ENCODE results near the gene RUNX3. TPM values are rescaled to one million over a fixed set of nuclear protein-coding genes. Genes with fewer than 3 reads are reported as not detected.

RUNX3 gene
- total RNA-seq, 1 donor from 2014 or later, result not detected

DNA sequence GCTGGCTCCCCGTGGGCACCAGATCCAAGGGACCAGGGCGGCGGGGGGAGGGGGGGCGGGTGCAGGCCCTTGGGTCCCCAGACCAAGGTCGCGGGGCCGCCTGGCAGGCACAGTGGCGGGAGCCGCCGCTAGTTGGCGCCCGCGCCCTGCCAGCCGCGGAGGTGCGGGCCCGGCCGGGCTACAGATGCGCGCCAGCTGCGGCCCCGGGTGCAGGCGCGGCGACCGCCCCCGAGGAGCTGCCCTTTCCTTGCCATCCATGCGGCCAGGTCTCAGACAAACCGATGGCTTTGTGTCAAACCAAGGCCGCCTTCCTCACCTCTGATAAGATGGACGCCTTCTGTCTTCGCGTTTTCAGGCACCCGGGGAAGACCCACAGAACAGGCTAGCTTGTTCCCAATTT, 2.2 kb upstream of the RUNX3 start:
- H3K4me1 Mint-ChIP-seq (ENCODE audit: unreplicated experiment), result peaks cover 22% of the 10 kb centered on the region
- peak; percentile 89 for DNase-seq (ENCODE audit: extremely low spot score, unreplicated experiment)

DNA sequence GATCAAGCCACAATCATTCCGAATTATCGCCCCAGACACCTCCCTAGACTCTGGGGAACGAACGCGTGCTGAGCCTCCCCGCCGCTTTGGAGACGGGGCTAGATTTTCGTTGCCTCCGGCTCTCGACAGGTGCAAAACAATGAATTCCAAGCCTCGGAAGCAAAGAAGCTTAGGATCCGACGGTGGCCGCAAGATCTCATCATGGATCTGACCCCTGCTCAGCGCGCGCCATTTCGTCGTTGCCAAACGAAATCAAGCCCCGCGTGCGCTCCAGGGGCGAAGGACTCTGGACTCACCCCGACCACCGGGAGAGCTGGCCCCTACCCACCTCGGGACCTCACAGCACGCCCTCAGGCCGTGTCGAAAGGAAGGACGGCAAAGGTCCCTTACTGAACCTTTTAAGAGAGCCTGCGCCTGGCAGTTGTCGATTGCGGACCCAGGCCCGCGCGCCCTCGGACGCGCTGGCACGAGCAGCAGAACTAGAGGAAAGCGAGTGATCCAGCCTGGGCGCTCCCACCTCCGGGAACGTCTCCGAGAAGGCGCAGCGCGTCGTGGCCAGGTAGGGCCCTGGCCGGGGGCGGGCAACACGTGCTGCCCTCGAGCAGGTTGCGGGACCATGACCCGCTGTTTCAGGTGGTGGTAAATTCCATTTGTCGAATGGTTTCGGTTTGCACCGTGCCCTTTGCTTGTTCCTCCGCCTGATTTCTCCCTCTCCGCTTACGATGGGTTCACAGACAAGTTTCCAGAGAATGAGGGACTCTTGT, 1.6 kb upstream of the RUNX3 start:
- H3K27me3 Mint-ChIP-seq (ENCODE audit: unreplicated experiment), result peaks cover 62% of the 10 kb centered on the region
- TF ChIP-seq, protein P1, sequence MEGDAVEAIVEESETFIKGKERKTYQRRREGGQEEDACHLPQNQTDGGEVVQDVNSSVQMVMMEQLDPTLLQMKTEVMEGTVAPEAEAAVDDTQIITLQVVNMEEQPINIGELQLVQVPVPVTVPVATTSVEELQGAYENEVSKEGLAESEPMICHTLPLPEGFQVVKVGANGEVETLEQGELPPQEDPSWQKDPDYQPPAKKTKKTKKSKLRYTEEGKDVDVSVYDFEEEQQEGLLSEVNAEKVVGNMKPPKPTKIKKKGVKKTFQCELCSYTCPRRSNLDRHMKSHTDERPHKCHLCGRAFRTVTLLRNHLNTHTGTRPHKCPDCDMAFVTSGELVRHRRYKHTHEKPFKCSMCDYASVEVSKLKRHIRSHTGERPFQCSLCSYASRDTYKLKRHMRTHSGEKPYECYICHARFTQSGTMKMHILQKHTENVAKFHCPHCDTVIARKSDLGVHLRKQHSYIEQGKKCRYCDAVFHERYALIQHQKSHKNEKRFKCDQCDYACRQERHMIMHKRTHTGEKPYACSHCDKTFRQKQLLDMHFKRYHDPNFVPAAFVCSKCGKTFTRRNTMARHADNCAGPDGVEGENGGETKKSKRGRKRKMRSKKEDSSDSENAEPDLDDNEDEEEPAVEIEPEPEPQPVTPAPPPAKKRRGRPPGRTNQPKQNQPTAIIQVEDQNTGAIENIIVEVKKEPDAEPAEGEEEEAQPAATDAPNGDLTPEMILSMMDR (IDR thresholded peaks at IDR 0.05), result no peak
- DNase-seq (ENCODE audit: extremely low spot score, unreplicated experiment), result no peak
- H3K9me3 Mint-ChIP-seq (ENCODE audit: unreplicated experiment), result no peaks in the 10 kb centered on the region
- H3K4me3 Mint-ChIP-seq (ENCODE audit: unreplicated experiment), result no peak overlapping the region
- no peak overlapping the region for H3K27ac Mint-ChIP-seq (ENCODE audit: unreplicated experiment)
- no peaks in the 10 kb centered on the region for H3K36me3 Mint-ChIP-seq (ENCODE audit: unreplicated experiment)
- H3K4me1 Mint-ChIP-seq (ENCODE audit: unreplicated experiment), result peaks cover 22% of the 10 kb centered on the region

More for the DNA sequence above, 2.2 kb upstream of the RUNX3 start:
- Mint-ChIP-seq H3K36me3 (ENCODE audit: unreplicated experiment) (no peaks in the 10 kb centered on the region), H3K9me3 (ENCODE audit: unreplicated experiment) (no peaks in the 10 kb centered on the region), H3K4me3 (ENCODE audit: unreplicated experiment) (no peak overlapping the region), H3K27me3 (ENCODE audit: unreplicated experiment) (peaks cover 57% of the 10 kb centered on the region), H3K27ac (ENCODE audit: unreplicated experiment) (no peak overlapping the region)
- TF ChIP-seq, protein P1 (IDR thresholded peaks at IDR 0.05), result peak; percentile 95

DNA sequence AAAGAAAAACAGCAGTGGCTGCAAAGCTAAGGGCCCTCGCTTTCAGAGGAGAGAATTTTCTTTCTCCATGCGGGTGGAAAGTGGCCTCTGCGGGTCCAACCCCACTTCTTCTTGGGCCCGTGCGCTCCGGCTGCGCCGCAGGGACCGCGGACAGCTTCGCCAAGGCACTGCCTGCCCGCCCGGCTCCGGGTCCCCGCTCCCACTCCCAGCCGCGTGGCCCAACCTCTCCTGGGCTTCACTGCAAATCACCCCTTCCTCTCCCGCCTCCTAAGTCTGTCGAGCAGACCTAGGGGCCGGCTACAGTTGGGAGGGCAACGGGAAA, 1.0 kb upstream of the RUNX3 start:
- no peaks in the 10 kb centered on the region for H3K36me3 Mint-ChIP-seq (ENCODE audit: unreplicated experiment)
- DNase-seq (ENCODE audit: extremely low spot score, unreplicated experiment), result no peak
- H3K4me3 Mint-ChIP-seq (ENCODE audit: unreplicated experiment), result no peak overlapping the region
- peaks cover 67% of the 10 kb centered on the region for H3K27me3 Mint-ChIP-seq (ENCODE audit: unreplicated experiment)
- H3K27ac Mint-ChIP-seq (ENCODE audit: unreplicated experiment), result no peak overlapping the region
- H3K9me3 Mint-ChIP-seq (ENCODE audit: unreplicated experiment), result no peaks in the 10 kb centered on the region
- H3K4me1 Mint-ChIP-seq (ENCODE audit: unreplicated experiment), result peaks cover 25% of the 10 kb centered on the region
- TF ChIP-seq, protein P1 (IDR thresholded peaks at IDR 0.05), result no peak

DNA sequence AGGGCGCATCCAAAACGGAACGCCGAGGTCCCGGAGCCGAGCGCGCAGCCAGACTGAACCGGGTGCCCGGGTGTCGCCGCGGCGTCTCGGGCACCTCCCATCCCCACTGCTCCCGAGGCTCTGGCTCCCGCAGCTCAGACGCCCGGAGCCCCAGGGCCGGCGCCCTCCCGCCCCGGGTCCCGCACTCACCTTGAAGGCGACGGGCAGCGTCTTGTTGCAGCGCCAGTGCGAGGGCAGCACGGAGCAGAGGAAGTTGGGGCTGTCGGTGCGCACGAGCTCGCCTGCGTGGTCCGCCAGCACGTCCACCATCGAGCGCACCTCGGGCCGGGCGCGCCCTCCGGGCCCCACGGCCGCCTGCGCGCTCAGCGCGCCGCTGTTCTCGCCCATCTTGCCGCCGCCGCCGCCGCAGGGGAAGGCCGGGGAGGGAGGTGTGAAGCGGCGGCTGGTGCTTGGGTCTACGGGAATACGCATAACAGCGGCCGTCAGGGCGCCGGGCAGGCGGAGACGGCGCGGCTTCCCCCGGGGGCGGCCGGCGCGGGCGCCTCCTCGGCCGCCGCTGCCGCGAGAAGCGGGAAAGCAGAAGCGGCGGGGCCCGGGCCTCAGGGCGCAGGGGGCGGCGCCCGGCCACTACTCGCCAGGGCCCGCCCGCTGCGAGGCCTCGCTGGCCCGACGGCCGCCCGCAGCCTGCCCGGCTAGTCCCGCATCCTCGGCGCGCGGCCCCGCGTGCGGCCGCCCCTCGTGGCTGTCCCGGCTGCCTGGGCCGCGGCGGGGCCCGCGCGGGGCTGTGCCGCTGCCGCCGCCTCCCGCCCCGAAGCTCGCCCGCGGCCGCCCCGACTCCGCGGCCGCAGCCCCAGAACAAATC, 447 bp downstream of the RUNX3 start:
- peaks cover 81% of the 10 kb centered on the region for H3K27me3 Mint-ChIP-seq (ENCODE audit: unreplicated experiment)
- H3K9me3 Mint-ChIP-seq (ENCODE audit: unreplicated experiment), result no peaks in the 10 kb centered on the region
- H3K36me3 Mint-ChIP-seq (ENCODE audit: unreplicated experiment), result no peaks in the 10 kb centered on the region
- DNase-seq (ENCODE audit: extremely low spot score, unreplicated experiment), result no peak
- no peak overlapping the region for H3K4me3 Mint-ChIP-seq (ENCODE audit: unreplicated experiment)
- peaks cover 25% of the 10 kb centered on the region for H3K4me1 Mint-ChIP-seq (ENCODE audit: unreplicated experiment)
- H3K27ac Mint-ChIP-seq (ENCODE audit: unreplicated experiment), result no peak overlapping the region
- TF ChIP-seq, protein P1 (IDR thresholded peaks at IDR 0.05), result no peak

Data from osteocyte (in vitro differentiated cells).